Stimulated activated CD4-positive, alpha-beta T cell treated with anti-CD3 and anti-CD28 coated beads, Interleukin-4, amount 100 ng/mL, for 24 hours (primary cell): ENCODE measurements around the gene SP140.
"Not testable (repeated sequence)": the region's sequence is repeated elsewhere in the genome, so short reads cannot be mapped to it uniquely, and the experiment has no call there.

ENCODE experiments used
- DNase-seq: peaks from one replicate; pipeline ENCODE4 v3.0.0-alpha.2; 2020

SP140 gene

GRCh38 chr2:230227216-230227615, 1.7 kb downstream of the SP140 start:
- no peak for DNase-seq

- no peak for DNase-seq
Observed at GRCh38 chr2:230230087-230230486, 4.6 kb downstream of the SP140 start.

- DNase-seq, result no peak
Observed at GRCh38 chr2:230230496-230231200, 5.1 kb downstream of the SP140 start.

GRCh38 chr2:230231251-230231650, 5.7 kb downstream of the SP140 start:
- DNase-seq, result no peak

- no peak for DNase-seq
Observed at GRCh38 chr2:230234122-230234722, 8.7 kb downstream of the SP140 start.

GRCh38 chr2:230234845-230235244, 9.3 kb downstream of the SP140 start:
- no peak for DNase-seq

- no peak for DNase-seq
Observed at GRCh38 chr2:230244211-230244610, 18.7 kb downstream of the SP140 start.

- DNase-seq, result no peak
Observed at GRCh38 chr2:230246206-230246605, 20.7 kb downstream of the SP140 start.

GRCh38 chr2:230250231-230250630, 24.7 kb downstream of the SP140 start:
- no peak for DNase-seq

- peak; percentile 42 for DNase-seq
Observed at GRCh38 chr2:230254152-230254881, 28.8 kb downstream of the SP140 start.

- DNase-seq, result no peak
Observed at GRCh38 chr2:230256733-230257332, 31.3 kb downstream of the SP140 start.

GRCh38 chr2:230258483-230258882, 32.9 kb downstream of the SP140 start:
- no peak for DNase-seq

GRCh38 chr2:230262246-230262645, 36.7 kb downstream of the SP140 start:
- DNase-seq, result no peak

GRCh38 chr2:230264945-230265344, 39.4 kb downstream of the SP140 start:
- DNase-seq, result not testable (repeated sequence)

- no peak for DNase-seq
Observed at GRCh38 chr2:230266638-230267037, 41.1 kb downstream of the SP140 start.

- DNase-seq, result no peak
Observed at GRCh38 chr2:230267059-230267458, 41.5 kb downstream of the SP140 start.

GRCh38 chr2:230267556-230267955, 42.0 kb downstream of the SP140 start:
- no peak for DNase-seq

GRCh38 chr2:230268606-230269243, 43.2 kb downstream of the SP140 start:
- DNase-seq, result no peak

- no peak for DNase-seq
Observed at GRCh38 chr2:230269715-230270114, 44.2 kb downstream of the SP140 start.

GRCh38 chr2:230282936-230283335, 57.4 kb downstream of the SP140 start:
- no peak for DNase-seq

- no peak for DNase-seq
Observed at GRCh38 chr2:230286048-230286447, 60.5 kb downstream of the SP140 start.

GRCh38 chr2:230289311-230289710, 63.8 kb downstream of the SP140 start:
- not testable (repeated sequence) for DNase-seq

- no peak for DNase-seq
Observed at GRCh38 chr2:230295192-230295591, 69.7 kb downstream of the SP140 start.
